22Rv1 (cell line): ENCODE data around the gene DPY19L1.

Source experiments
- ZFX ChIP-seq: fragments of 450-650 bp; IDR thresholded peaks from 2 replicates; pipeline ENCODE4 v1.6.1; 2017; ENCODE audit warnings: antibody characterized with exemption, borderline replicate concordance
- TF ChIP-seq, protein P1 (sequence below): fragments of 450-650 bp; IDR thresholded peaks from 2 replicates; pipeline ENCODE4 v1.5.1; 2017; ENCODE audit warnings: mild to moderate bottlenecking

DNA sequence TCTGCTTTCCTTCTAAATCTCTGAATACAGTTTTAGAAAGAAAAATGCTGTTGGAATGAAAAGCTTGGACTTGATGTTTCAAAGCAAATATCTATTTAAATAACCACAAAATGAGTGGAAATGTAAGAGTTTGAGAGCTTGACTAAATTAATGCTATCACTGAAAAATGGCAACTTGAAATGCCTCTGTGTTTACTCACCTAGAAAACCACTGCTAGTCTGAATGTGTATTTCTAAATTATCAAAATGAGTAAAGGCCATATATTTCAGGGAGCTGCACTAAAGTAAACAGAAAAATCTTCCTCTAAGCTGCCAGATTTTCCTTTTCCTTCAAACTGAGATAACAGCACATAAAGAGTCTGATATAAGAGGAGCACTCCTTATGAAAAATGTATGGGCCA lies 87.9 kb downstream of the DPY19L1 start:
- TF ChIP-seq, protein P1, sequence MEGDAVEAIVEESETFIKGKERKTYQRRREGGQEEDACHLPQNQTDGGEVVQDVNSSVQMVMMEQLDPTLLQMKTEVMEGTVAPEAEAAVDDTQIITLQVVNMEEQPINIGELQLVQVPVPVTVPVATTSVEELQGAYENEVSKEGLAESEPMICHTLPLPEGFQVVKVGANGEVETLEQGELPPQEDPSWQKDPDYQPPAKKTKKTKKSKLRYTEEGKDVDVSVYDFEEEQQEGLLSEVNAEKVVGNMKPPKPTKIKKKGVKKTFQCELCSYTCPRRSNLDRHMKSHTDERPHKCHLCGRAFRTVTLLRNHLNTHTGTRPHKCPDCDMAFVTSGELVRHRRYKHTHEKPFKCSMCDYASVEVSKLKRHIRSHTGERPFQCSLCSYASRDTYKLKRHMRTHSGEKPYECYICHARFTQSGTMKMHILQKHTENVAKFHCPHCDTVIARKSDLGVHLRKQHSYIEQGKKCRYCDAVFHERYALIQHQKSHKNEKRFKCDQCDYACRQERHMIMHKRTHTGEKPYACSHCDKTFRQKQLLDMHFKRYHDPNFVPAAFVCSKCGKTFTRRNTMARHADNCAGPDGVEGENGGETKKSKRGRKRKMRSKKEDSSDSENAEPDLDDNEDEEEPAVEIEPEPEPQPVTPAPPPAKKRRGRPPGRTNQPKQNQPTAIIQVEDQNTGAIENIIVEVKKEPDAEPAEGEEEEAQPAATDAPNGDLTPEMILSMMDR, result no peak
- no peak for TF ChIP-seq ZFX
